ENCODE data around the gene ADPRS. TPM values are rescaled to one million over a fixed set of nuclear protein-coding genes. Genes with fewer than 3 reads are reported as not detected.

Gene ADPRS
- total and polyA plus RNA-seq, 2 donors (not counting 3 experiments of a cell fraction or from before 2014, with no cell fraction given) = 32.9 to 48.1 TPM

DNA sequence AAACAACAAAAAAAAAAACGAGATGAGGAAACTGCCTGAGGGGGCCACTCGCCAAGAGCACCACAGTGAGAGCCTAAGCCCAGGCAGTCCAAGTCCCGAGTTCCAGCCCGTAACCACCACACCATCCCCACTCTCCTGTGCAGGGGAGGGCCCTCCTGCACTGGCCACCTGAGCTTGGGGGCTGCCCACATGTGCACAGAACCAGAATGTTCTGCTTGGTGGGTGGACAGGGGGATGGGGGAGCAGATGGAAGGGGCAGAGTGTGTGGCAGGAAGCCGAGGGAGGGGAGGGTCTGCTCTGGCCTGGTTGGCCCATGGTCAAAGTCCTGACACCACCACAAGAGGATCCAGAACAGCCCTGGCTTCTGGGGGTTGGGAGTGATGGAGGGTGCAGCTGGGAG, 17.6 kb downstream of the ADPRS start:
- no peaks in the 10 kb centered on the region for H4K20me1 ChIP-seq (replicated peaks; ENCODE audit: control insufficient read depth, extremely low read depth, insufficient read depth, low read length)
- DNase-seq (ENCODE audit: low read depth, low spot score) (no peak), FAIRE-seq (no peak)
- no peaks in the 10 kb centered on the region for H3K36me3 ChIP-seq (ENCODE audit: control insufficient read depth in 2 of 2, extremely low read depth in 1 of 2, insufficient read depth in 2 of 2, low read length in 2 of 2)
- no peak overlapping the region for H3K27ac ChIP-seq (ENCODE audit: insufficient read depth, low read depth, low read length)
- H3K9me3 ChIP-seq (replicated peaks; ENCODE audit: control insufficient read depth, insufficient read depth, low read length) = no peaks in the 10 kb centered on the region
- POLR2A ChIA-PET = no interaction called here
- no peaks in the 10 kb centered on the region for H3K79me2 ChIP-seq (ENCODE audit: control insufficient read depth, insufficient read depth, low read length)
- intact Hi-C loops (cut with micrococcal nuclease) (no loop called here), dilution Hi-C loops (cut with MboI; ENCODE audit: extremely low pct_ligation_motif_present, low sequenced_read_pairs) (no loop called here)
- BruUV-seq (replicated peaks) = no TSS peak
- no peak overlapping the region for H2AFZ ChIP-seq (ENCODE audit: low read depth, low read length)
- no peak overlapping the region for H3K4me2 ChIP-seq (ENCODE audit: insufficient read depth, low read length)
- no peaks in the 10 kb centered on the region for H3K4me1 ChIP-seq (ENCODE audit: control insufficient read depth, extremely low read depth, insufficient read depth, low read length)
- CTCF ChIA-PET = interaction anchor here (1.3 to 13.8 kb wide), 4 partner anchors 9 to 194 kb away, joined by 5 to 233 read pairs (median 8); no protein-coding TSS in a partner anchor
- TF ChIP-seq, protein P1, sequence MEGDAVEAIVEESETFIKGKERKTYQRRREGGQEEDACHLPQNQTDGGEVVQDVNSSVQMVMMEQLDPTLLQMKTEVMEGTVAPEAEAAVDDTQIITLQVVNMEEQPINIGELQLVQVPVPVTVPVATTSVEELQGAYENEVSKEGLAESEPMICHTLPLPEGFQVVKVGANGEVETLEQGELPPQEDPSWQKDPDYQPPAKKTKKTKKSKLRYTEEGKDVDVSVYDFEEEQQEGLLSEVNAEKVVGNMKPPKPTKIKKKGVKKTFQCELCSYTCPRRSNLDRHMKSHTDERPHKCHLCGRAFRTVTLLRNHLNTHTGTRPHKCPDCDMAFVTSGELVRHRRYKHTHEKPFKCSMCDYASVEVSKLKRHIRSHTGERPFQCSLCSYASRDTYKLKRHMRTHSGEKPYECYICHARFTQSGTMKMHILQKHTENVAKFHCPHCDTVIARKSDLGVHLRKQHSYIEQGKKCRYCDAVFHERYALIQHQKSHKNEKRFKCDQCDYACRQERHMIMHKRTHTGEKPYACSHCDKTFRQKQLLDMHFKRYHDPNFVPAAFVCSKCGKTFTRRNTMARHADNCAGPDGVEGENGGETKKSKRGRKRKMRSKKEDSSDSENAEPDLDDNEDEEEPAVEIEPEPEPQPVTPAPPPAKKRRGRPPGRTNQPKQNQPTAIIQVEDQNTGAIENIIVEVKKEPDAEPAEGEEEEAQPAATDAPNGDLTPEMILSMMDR (IDR thresholded peaks at IDR 0.05; ENCODE audit: extremely low read depth in 1 of 2, insufficient read depth in 1 of 2, low read depth in 1 of 2, low read length in 2 of 2) = no peak
- TF ChIP-seq MYC (IDR thresholded peaks at IDR 0.05; ENCODE audit: low read depth, low read length) (no peak), EZH2 (IDR thresholded peaks at IDR 0.05; ENCODE audit: borderline replicate concordance, low read depth, low read length, severe bottlenecking) (no peak), GATA2 (IDR thresholded peaks at IDR 0.05; ENCODE audit: insufficient read depth, insufficient read length, low read depth, low read length) (no peak), POLR2A (IDR thresholded peaks at IDR 0.05; ENCODE audit: low read depth, low read length) (no peak), JUN (IDR thresholded peaks at IDR 0.05; ENCODE audit: borderline replicate concordance, insufficient read depth, insufficient read length, low read depth) (no peak), FOS (IDR thresholded peaks at IDR 0.05; ENCODE audit: borderline replicate concordance, insufficient read depth, low read length) (no peak), POLR2AphosphoS5 (IDR thresholded peaks at IDR 0.05; ENCODE audit: insufficient read depth, low read depth, low read length) (no peak)
- TF ChIP-seq, protein P2, sequence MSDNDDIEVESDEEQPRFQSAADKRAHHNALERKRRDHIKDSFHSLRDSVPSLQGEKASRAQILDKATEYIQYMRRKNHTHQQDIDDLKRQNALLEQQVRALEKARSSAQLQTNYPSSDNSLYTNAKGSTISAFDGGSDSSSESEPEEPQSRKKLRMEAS (IDR thresholded peaks at IDR 0.05; ENCODE audit: insufficient read depth, insufficient read length) = no peak
- no peaks in the 10 kb centered on the region for H3K9me1 ChIP-seq (replicated peaks; ENCODE audit: control insufficient read depth, extremely low read depth, insufficient read depth, low read length)
- H3K27me3 ChIP-seq (ENCODE audit: control insufficient read depth in 2 of 2, insufficient read depth in 2 of 2, low read length in 2 of 2) = no peaks in the 10 kb centered on the region
- H3K4me3 ChIP-seq (replicated peaks in 1 of 3; ENCODE audit: insufficient read depth in 1 of 3, low read depth in 1 of 3, low read length in 3 of 3) = no peak overlapping the region
- no peak overlapping the region for H3K9ac ChIP-seq (replicated peaks; ENCODE audit: extremely low read depth, insufficient read depth, low read length)

Data from endothelial cell of umbilical vein (primary cell).